IPS-NIHi11 (cell line): ENCODE results near the gene BRD1.

Source experiments
- DNase-seq: peaks from one replicate; pipeline ENCODE4 v3.0.0; 2012; ENCODE audit warnings: mixed read lengths, low spot score

BRD1 gene

DNA sequence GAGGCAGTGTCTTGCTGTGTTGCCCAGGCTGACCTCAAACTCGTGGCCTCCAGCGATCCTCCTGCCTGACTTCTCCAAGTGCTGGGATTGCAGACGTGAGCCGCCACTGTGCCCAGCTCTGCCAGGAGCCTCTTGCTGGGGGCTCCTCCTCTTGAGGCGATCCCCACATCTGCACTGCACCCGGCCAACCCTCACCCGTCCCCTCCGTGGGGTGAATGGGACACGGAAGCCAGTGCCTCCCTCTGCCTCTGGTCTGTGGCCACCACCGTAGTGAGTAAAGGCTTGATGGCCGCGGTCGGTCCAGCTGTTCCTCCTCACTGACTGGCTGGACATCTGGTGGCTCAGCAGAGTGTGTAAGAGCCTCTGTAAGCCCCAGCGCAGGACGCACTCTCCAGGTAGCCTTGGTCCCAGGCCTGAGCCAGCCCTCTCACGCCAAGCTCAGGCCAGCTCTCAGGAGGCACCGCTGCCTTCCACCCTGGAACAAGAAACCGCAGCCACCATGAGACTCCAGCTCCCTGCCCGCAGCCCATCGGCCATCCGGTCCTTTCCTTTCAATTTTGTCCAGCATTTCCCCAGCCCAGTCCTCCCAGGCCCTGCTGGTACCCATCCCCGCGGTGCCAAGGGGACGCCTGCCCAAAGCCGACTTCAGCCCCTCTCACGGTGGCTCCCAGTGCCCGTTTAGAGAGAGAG lies 100.3 kb downstream of the BRD1 start:
- DNase-seq: no peak

DNA sequence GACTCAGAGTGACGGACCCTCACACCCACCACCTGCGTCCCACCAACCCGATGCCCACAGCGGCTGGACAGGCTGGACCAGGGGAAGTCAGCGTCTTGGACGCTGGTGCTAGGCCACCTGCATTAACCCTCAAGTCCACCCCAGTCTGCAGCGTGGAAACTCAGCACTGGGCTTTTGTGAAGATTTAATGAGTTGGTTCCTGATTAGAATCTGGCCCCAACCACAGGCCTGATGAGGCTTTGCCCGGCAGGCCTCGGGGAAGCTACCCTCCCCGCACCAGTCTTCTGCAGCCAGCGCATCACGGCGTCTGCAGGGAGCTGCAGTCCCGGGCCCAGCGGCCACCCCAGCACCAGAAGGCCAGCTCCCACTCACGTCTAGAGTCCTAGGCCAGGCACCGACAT lies 101.0 kb downstream of the BRD1 start:
- DNase-seq: no peak

DNA sequence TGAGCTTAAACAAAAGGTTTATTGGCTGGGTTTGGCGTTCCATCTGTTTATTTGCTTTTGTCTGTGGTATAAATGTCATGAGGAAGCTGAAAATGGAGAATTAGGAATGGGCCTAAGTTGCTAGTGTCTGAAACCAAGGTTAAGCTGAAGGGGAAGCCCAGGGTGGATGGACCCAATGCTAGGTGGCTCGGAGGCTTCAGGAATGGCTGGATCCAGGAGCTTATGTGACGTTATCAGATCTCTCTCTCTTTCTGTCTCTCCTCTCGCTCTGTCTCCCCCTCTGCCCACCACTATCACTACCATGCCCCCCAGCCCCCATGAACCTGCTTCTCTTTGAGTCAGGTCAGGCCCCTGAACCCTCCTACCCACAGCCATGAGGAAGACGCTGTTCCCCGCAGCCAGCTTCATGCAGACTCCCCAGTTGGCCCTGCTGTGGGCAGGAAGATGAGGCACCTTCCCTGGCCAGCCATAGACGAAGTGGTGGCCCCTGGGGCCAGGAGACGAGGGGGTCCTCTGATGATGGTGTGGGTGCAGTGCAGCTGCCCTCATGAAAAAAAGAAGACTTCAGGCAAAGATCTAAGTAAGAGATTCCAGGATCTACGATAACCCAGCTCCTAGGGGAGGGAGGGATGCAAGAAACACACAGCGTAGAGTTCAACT lies 101.5 kb downstream of the BRD1 start:
- DNase-seq: no peak

DNA sequence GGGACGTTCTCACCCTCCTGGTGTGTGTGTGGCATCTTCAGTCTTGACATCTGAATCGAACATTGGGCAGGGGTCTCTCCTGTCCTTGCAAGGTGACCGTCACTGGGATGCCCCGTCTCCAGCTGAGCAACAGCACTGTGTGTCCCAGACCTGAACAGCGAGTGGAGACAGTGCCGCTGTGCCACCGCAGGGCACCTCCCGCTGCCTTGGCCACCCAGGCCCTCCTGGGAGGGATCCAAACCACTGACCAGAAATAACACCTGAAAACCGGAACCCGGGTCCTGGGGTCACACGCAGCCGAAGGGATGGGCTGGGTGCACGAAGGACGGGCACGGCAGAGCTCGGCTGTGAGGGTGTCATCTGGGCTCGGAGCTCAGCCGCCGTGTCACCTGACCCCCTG lies 102.2 kb downstream of the BRD1 start:
- no peak for DNase-seq

DNA sequence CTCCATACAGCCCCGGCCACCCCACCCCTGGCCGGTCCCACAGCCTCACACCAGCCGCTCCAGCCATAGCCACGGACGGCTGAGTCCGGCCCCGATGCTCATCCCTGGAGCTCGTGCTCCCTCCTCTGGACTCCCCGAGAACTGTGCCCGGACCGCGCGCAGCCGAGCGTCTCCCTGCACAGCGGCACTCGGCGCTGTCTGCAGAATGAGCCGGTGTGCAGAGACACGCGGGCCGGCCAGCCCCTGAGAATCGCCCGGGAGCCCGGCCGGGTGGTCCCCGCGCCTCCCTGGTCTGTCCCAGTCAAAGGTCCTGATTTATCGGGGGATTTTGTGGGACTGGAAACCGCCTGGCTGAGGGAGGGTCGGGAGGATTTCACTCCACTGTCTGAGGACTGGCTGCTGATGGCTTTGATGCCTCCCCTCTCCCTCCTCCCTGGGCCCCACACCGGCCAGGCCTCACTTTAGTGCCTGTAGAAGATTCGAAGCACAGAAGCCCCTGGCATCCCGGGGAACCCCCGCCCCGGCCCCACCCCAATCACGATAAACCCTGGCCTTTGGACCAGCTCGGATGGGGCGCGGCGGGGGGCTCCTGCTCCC lies 102.7 kb downstream of the BRD1 start:
- DNase-seq: peak; percentile 94

DNA sequence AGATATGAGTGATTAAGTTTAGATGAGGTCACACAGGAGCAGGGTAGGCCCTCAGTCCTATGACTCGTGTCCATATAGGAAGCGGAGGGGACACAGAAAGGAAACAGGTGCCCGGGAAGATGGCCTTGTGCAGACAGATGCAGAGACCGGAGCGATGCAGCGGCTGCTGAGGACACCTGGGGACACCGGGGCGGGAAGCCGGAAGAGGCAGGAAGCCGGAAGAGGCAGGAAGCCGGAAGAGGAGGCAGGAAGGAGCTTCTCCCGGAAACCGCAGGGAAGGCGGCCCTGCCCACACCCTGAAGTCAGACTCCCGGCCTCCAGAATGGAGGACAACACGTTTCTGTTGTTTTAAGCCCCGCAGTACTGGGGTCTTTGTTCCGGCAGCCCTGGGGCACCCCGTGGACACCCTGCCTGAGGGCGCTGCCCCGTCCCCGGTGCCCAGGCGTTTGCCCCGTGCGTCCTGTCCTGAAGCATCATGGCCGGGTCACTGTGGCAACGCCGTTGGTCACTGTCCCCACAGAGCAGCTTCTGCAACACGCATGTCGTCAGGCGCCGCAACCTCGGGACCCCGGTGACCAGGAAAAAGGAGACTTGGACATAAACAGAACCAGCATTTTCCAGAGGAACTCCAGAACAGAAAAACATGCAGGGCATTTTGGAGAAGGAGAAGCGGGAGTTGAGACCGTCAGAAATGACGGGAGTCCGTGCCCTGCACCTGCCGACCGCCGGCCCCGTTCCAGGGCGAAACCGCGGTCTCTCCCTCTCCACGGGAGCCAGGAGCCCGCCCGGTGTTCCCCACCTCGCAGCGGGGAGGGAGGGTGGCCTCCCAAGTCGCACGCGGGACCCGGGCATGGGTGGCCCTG lies 103.4 kb downstream of the BRD1 start:
- DNase-seq: peak; percentile 62

- no peak for DNase-seq
Observed at GRCh38 chr22:49723478-49724029, 104.1 kb downstream of the BRD1 start.
